Choroid plexus epithelial cell (primary cell): Measurements from ENCODE around the gene EPHB6.
A peak's percentile ranks its signal among the peaks of the same experiment; 100 is the strongest.

Experiments used
- DNase-seq: peaks from one replicate; pipeline ENCODE4 v3.0.0-alpha.2; 2010; ENCODE audit warnings: low read depth
- H3K4me3 ChIP-seq: 2 replicates; pipeline ENCODE4 v1.5.1; 2011; ENCODE audit warnings: low read depth, mild to moderate bottlenecking, control low read depth, low read length, moderate library complexity
- CTCF ChIP-seq: conservative IDR thresholded peaks from 2 replicates; pipeline ENCODE4 v1.5.1; 2011; ENCODE audit warnings: low read depth, mild to moderate bottlenecking, control low read depth, inconsistent platforms, low read length, moderate library complexity

EPHB6 gene

GRCh38 chr7:142808802-142809583, 45.9 kb upstream of the EPHB6 start:
- no peak for DNase-seq
- TF ChIP-seq CTCF: no peak
- no peak overlapping the region for H3K4me3 ChIP-seq

- no peak for TF ChIP-seq CTCF
- no peak overlapping the region for H3K4me3 ChIP-seq
- no peak for DNase-seq
These were observed 45.2 kb upstream of the EPHB6 start for GRCh38 chr7:142809671-142810070.

- peak; percentile 71 for DNase-seq
- TF ChIP-seq CTCF: peak; percentile 70
- H3K4me3 ChIP-seq: no peak overlapping the region
These were observed 43.6 kb upstream of the EPHB6 start for GRCh38 chr7:142811154-142811737.

- TF ChIP-seq CTCF: no peak
- H3K4me3 ChIP-seq: no peak overlapping the region
- DNase-seq: no peak
These were observed 42.2 kb upstream of the EPHB6 start for GRCh38 chr7:142812437-142813215.

- no peak for TF ChIP-seq CTCF
- peak; percentile 83 for DNase-seq
- no peak overlapping the region for H3K4me3 ChIP-seq
These were observed 41.6 kb upstream of the EPHB6 start for GRCh38 chr7:142813226-142813625.

- no peak for TF ChIP-seq CTCF
- no peak for DNase-seq
- H3K4me3 ChIP-seq: no peak overlapping the region
These were observed 41.2 kb upstream of the EPHB6 start for GRCh38 chr7:142813699-142814098.
